ENCODE results near the gene NCBP2L.

- TF ChIP-seq CTCF (IDR thresholded peaks at IDR 0.05) (peak in 1 of 12 donors; percentile 24), POLR2A (IDR thresholded peaks at IDR 0.05) (no peak)
Measured at GRCh38 chrX:107775000-107775733, 2.4 kb upstream of the NCBP2L start.

Measured in heart left ventricle (tissue), 13 donors.